C4-2B (cell line): ENCODE measurements around the gene KDM4C.

Source experiments
- CTCF ChIP-seq: fragments of 450-650 bp; conservative IDR thresholded peaks from 2 replicates; pipeline ENCODE4 v1.5.1; 2017; ENCODE audit warnings: mild to moderate bottlenecking
- ZFX ChIP-seq: fragments of 450-650 bp; IDR thresholded peaks from 2 replicates; pipeline ENCODE4 v1.6.1; 2017

GRCh38 chr9:6761306-6761705 lies 3.5 kb downstream of the KDM4C start:
- TF ChIP-seq CTCF (no peak), ZFX (no peak)
